ENCODE measurements around the gene SVOP. TPM values are rescaled to one million over a fixed set of nuclear protein-coding genes. Genes with fewer than 3 reads are reported as not detected.
"Not testable (repeated sequence)": the region's sequence is repeated elsewhere in the genome, so short reads cannot be mapped to it uniquely, and the experiment has no call there.

SVOP gene, protein sequence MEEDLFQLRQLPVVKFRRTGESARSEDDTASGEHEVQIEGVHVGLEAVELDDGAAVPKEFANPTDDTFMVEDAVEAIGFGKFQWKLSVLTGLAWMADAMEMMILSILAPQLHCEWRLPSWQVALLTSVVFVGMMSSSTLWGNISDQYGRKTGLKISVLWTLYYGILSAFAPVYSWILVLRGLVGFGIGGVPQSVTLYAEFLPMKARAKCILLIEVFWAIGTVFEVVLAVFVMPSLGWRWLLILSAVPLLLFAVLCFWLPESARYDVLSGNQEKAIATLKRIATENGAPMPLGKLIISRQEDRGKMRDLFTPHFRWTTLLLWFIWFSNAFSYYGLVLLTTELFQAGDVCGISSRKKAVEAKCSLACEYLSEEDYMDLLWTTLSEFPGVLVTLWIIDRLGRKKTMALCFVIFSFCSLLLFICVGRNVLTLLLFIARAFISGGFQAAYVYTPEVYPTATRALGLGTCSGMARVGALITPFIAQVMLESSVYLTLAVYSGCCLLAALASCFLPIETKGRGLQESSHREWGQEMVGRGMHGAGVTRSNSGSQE
- not detected for total RNA-seq

DNA sequence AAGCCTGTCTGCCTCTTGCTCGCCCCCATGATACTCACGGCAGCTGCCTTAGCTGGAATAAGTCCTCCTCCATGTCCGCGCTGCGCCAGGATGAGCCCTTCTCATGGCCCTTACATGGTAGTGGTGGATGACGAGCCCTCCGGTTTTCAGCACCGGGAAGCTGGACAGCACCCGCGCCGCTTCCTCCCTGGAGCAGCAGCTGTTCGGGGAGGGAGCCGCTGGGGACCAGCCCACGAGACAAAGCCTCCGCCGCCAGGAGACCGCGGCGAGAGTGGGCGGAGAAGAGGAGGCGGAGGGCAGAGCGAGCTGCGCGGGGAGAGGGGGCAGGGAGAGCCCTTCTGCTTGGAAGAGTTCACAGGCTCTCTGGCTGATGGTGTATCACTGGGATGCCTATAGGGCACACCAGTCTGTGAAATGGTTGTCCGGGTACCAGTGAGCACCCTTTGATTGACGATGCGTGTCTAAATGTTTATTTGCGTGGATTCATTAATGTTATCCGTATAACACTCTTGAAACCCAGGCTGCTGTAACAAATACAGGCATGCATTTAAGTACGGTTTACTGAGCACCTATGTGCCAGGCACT is at the start of gene SVOP:
SVOP (minus strand) TSS at position 273 of the 585 bp plus-strand sequence; CDS start at position 73, 200 bp downstream.
- peak in 1 of 2 donors; percentile 37 for ATAC-seq
- Mint-ChIP-seq H3K27me3 (ENCODE audit: low read depth) (peaks cover 44% of the 10 kb centered on the region), H3K36me3 (ENCODE audit: insufficient read depth) (no peaks in the 10 kb centered on the region), H3K9me3 (no peaks in the 10 kb centered on the region), H3K4me3 (no peak within 1 kb of the TSS), H3K4me1 (ENCODE audit: low read depth) (peaks cover 2% of the 10 kb centered on the region)
- DNase-seq, result peak; percentile 5

DNA sequence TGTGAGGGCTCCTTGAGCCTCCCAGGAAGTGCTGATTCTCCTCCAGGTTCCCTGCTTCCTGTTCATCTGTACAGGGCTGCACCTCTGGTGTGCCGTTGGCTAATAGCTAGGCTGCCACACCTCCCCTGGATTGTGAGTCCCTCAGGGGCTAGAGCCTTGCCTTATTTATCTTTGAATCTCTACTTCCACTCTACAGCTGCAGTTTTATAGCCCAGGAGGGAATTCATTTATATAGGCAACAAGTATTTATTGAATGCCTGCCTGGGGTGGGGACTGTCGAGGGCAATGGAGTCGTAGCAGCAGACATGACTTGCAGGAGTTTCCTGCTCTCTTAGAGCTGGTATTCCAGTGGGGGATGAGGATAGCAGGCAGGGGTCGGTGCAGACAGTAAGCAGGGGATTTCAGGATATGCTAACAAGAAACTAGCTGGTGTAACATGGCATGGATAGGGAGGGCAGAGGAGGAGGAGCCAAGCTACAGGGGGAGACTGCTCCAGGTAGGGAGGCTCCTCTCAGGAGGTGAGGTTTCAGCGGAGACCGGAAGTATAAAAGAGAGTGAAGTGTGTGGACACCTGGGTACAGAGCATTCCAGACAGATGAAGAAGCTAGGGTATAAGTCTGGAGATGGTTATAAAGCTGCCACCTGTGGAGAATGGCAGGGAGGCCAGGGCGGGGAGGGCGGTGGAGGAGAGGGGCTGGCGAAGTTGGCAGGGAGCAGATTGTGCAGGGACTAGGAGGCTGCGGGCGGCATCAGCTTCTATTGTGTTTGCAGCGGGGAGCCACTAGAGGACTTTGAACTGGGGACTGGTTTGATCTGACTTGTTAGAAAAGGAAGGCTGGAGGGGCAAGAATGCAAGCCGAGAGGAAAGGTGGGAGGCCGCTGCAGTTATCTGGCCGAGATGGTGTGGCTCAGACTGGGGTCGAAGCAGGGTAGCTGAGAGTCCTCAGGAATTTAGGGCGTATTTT is 48.7 kb upstream of the SVOP start:
- H3K4me3 Mint-ChIP-seq, result no peak overlapping the region

DNA sequence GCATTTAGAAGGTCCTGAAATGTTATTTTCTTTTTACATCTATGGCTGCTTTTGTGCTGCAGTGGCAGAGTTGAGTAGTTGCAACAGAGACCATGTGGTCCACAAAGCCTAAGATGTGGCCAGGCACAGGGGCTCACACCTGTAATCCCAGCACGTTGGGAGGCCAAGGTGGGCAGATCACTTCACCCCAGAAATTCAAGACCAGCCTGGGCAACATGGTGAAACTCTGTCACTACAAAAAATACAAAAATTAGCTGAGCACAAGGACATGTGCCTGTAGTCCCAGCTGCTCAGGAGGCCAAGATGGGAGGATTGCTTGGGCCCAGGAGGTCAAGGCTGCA is 45.0 kb upstream of the SVOP start:
- Mint-ChIP-seq H3K27me3 (ENCODE audit: low read depth) (no peaks in the 10 kb centered on the region), H3K4me3 (no peak overlapping the region), H3K4me1 (ENCODE audit: low read depth) (peaks cover 4% of the 10 kb centered on the region), H3K36me3 (ENCODE audit: insufficient read depth) (peaks cover 16% of the 10 kb centered on the region), H3K9me3 (no peaks in the 10 kb centered on the region)
- ATAC-seq (no peak), DNase-seq (no peak)

More for the DNA sequence above, 48.7 kb upstream of the SVOP start:
- H3K36me3 Mint-ChIP-seq (ENCODE audit: insufficient read depth), result peaks cover 31% of the 10 kb centered on the region
- no peak for DNase-seq
- no peak for ATAC-seq
- no peaks in the 10 kb centered on the region for H3K4me1 Mint-ChIP-seq (ENCODE audit: low read depth)
- H3K9me3 Mint-ChIP-seq, result peaks cover under 1% of the 10 kb centered on the region
- H3K27me3 Mint-ChIP-seq (ENCODE audit: low read depth), result no peaks in the 10 kb centered on the region

DNA sequence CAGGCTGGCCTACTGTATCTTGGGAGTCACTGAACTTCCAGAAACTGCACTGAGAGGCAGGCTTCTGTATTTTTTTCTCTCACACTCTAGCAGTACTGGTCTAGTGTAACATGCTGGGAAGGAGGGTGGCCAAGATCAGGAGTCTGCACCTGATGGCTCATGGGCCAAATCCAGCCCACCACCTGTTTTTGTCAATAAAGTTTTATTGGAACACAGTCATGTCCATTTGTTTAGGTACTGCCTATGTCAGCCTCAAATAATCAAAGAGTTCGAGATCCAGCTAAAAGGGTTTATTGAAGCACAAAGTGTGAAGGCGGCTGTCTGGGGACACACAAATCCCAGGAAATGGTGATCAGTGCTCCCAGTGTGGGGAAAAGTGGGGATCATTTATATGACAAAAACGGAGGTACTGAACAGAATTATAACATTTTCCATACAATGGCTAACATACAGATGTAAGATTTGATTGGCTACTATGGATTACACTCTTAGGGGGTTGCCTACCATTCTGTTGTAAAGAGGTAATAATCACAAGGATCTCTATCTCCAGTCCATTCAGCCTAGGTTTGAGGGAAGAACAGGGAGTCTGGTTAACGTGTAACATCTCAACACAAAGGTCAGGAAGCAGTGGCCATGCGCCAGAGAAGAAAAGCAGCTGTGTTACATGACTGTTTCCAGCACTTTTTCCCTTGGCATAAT is 44.4 kb upstream of the SVOP start:
- Mint-ChIP-seq H3K27me3 (ENCODE audit: low read depth) (no peaks in the 10 kb centered on the region), H3K9me3 (no peaks in the 10 kb centered on the region), H3K4me1 (ENCODE audit: low read depth) (peaks cover 4% of the 10 kb centered on the region), H3K36me3 (ENCODE audit: insufficient read depth) (peaks cover 11% of the 10 kb centered on the region), H3K4me3 (no peak overlapping the region)
- no peak for ATAC-seq
- no peak for DNase-seq

DNA sequence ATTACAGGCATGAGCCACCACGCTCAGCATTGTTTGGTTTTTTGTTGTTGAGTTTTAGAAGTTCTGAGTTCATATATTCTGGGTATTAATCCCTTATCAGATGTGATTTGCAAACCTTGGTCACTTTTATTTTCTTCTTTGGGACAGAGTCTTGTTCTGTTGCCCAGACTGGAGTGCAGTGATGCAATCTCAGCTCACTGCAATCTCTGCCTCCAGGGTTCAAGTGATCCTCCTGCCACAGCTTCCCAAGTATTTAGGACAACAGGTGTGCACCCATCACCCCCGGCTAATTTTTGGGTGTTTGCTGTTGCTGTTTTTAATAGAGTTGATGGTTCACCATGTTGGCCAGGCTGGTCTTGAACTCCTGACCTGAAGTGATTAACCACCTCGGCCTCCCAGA is 43.3 kb upstream of the SVOP start:
- no peaks in the 10 kb centered on the region for H3K9me3 Mint-ChIP-seq
- DNase-seq, result no peak
- H3K36me3 Mint-ChIP-seq (ENCODE audit: insufficient read depth), result peaks cover 11% of the 10 kb centered on the region
- no peak for ATAC-seq
- H3K27me3 Mint-ChIP-seq (ENCODE audit: low read depth), result no peaks in the 10 kb centered on the region
- peaks cover 4% of the 10 kb centered on the region for H3K4me1 Mint-ChIP-seq (ENCODE audit: low read depth)
- H3K4me3 Mint-ChIP-seq, result no peak overlapping the region

DNA sequence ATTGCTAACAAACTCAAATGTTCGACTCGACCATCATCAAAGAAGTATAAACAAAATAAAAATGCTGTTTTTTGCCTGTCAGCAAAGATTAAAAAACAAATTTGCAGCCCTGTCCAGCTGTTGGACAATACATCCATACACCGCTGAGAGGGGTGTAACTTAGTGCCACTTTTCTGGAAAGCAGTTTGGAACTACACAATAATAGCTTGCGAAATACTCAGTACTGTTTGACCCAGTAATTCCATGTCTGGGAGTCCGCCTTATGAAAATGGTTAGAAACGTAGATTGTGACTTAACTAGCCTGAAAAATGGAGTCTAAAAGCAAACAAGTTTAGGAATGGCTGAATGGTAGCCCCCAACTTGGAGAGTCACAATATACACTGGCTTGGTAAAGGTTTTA is 37.9 kb upstream of the SVOP start:
- Mint-ChIP-seq H3K4me1 (ENCODE audit: low read depth) (peaks cover 9% of the 10 kb centered on the region), H3K9me3 (no peaks in the 10 kb centered on the region), H3K4me3 (no peak overlapping the region), H3K36me3 (ENCODE audit: insufficient read depth) (peaks cover 21% of the 10 kb centered on the region), H3K27me3 (ENCODE audit: low read depth) (no peaks in the 10 kb centered on the region)
- ATAC-seq (no peak), DNase-seq (no peak)

DNA sequence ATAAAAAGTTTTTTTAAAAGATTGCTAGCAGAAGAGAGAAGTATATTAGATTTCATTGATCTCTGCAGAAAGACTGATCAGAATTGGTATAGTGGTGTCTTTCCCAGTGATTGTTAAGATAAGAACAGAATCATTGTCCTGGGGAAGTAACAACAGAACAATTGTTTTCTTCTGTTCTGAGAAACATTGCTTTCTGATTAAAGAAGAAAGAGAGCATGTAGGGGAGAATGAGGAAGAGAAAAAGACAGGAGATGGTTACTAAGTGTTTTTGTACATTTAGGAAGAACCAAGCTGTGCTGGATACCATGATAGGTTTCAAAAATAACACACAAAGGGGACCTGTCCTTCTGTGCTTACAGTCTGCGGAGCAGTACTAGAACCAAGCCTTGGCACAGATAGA is 36.5 kb upstream of the SVOP start:
- Mint-ChIP-seq H3K36me3 (ENCODE audit: insufficient read depth) (peaks cover 19% of the 10 kb centered on the region), H3K9me3 (no peaks in the 10 kb centered on the region), H3K27me3 (ENCODE audit: low read depth) (no peaks in the 10 kb centered on the region), H3K4me3 (no peak overlapping the region), H3K4me1 (ENCODE audit: low read depth) (peaks cover 10% of the 10 kb centered on the region)
- ATAC-seq (no peak), DNase-seq (no peak)

DNA sequence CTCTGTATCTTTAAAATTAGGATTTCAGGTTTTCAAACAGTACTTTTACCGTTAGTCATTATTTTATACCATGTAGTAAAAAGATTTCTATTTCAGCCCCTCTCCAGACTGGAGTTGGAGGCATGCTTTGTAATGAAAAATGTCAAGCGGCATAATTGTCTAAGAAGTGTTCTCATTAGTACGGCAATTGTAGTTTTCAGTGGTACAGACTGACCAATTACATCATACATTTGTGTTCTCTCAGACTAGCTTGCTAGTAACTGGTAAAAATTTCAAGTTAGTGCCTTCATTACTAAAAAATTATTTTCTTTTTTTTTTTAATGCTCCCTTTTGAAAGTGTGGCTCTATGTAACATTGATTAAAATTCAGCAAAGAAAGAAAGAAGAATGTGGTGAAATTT is 36.0 kb upstream of the SVOP start:
- no peaks in the 10 kb centered on the region for H3K9me3 Mint-ChIP-seq
- peaks cover 23% of the 10 kb centered on the region for H3K36me3 Mint-ChIP-seq (ENCODE audit: insufficient read depth)
- no peaks in the 10 kb centered on the region for H3K27me3 Mint-ChIP-seq (ENCODE audit: low read depth)
- ATAC-seq, result no peak
- no peak for DNase-seq
- peaks cover 14% of the 10 kb centered on the region for H3K4me1 Mint-ChIP-seq (ENCODE audit: low read depth)
- H3K4me3 Mint-ChIP-seq, result no peak overlapping the region

DNA sequence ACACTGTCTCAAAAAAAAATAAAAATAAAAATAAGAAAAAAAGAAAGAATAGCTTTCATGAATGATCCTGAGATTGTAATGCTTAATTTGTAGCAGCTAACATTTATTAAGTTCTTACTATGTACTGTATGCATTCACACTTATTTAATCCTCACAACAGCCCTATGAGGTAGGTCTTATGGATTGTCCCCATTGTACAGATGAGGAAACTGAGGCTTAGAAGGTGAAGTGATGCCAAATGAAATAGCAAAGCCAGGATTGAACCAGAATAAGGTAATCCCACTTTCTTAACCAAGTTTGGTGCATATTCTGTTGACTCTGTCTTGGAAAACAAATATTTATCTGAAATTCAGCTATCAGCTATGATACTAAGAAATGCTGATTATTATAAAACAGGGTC is 33.7 kb upstream of the SVOP start:
- no peaks in the 10 kb centered on the region for H3K27me3 Mint-ChIP-seq (ENCODE audit: low read depth)
- peaks cover 14% of the 10 kb centered on the region for H3K4me1 Mint-ChIP-seq (ENCODE audit: low read depth)
- H3K9me3 Mint-ChIP-seq, result no peaks in the 10 kb centered on the region
- no peak for DNase-seq
- no peak for ATAC-seq
- H3K36me3 Mint-ChIP-seq (ENCODE audit: insufficient read depth), result peaks cover 20% of the 10 kb centered on the region
- H3K4me3 Mint-ChIP-seq, result no peak overlapping the region

DNA sequence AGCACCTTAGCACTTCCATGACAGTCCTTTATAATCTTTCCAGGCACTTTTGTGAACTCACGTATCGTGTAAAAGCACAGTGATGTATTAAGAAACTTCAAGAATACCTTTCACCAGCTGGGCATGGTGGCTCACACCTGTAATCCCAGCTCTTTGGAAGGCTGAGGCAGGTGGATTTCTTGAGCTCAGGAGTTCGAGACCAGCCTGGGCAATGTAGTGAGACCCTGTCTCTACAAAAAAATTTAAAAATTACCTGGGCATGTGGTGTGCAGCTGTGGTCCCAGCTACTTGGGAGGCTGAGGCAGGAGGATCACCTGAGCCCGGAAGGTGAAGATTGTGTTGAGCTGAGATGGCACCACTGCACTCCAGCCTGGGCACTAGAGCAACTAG is 33.3 kb upstream of the SVOP start:
- H3K4me3 Mint-ChIP-seq, result peak overlapping the region; percentile 95
- peaks cover 20% of the 10 kb centered on the region for H3K36me3 Mint-ChIP-seq (ENCODE audit: insufficient read depth)
- not testable (repeated sequence) for H3K9me3 Mint-ChIP-seq; H3K27me3 Mint-ChIP-seq (ENCODE audit: low read depth); DNase-seq
- H3K4me1 Mint-ChIP-seq (ENCODE audit: low read depth), result peaks cover 14% of the 10 kb centered on the region
- ATAC-seq, result peak in 1 of 2 donors; percentile 3

DNA sequence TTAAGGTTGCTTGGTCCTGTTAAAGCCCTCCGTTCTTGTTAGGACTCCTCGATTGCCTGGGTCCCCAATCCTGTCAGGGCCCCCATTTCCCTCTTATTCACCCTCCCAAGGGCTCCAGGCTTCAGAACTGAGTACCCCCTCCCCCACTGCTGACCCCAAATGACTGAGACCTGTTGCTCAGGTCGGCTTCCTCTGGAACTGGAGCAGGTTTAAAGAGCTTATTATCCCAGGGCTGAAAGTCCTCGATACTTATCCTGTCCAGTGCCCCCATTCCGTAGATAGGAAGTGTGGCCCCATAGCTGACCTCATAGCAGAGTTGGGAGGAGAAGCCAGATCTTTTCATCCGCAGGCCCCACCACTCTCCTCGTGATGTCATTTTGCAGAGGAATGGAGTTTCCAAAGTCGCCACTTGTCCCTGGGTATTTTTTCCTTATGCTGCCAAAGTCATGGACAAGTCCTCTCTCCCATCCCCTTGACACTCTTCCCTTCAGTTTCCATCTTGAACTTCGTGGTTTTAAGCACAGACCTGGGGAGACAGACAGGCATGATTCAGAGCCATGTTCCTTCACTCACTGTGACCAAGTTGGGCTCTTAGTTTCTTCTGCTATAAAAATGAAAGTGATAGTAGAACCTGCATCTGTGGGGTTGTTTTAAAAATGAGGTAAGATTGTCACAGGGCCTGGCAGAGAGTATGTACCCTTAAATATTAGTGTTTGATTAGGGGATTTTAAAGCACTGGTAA is 32.7 kb upstream of the SVOP start:
- H3K4me3 Mint-ChIP-seq, result peak overlapping the region; percentile 95
- H3K36me3 Mint-ChIP-seq (ENCODE audit: insufficient read depth), result peaks cover 17% of the 10 kb centered on the region
- no peaks in the 10 kb centered on the region for H3K27me3 Mint-ChIP-seq (ENCODE audit: low read depth)
- H3K9me3 Mint-ChIP-seq, result no peaks in the 10 kb centered on the region
- ATAC-seq, result peak; percentile 81 to 83
- DNase-seq, result peak; percentile 8
- H3K4me1 Mint-ChIP-seq (ENCODE audit: low read depth), result peaks cover 14% of the 10 kb centered on the region

DNA sequence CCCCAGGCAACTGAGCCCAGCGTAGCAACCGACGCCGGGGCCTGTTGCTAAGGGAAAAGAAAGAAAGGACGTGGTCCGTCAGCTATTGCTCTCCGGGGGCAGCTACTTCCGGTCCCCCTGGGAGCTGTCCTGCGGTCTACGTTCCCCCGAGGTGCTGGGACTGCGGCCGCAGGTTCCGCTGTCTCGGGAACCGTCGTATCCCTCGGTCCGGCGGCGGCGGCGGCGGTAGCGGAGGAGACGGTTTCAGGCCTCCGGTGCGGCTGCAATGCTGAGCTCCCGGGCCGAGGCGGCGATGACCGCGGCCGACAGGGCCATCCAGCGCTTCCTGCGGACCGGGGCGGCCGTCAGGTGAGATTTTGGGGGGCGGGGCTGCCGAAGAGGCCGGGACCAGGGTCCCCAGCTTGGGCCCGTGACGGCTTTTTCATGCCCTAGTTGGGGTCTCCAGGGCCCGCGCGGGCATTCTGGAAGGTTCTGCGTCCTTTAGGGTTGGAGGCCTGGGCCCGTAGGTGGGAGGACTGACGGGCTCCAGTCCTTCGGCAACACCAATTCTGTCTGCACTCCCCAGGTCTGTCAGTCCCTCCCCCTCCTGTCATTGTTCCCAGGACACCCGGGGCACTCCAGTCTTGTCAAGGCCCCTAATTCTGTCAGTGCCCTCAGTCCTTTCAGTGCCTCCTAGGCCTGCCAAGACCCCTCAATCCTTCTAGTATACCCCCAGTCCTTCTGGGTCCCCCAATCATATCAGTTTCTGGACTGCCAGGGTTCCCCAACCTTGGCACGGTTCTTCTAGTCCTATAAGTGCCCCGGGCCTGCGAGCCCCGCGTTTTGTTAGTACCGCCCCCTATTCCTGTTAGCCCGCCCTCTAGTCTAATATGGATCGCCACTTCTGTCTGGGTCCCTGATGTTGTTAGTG is 31.8 kb upstream of the SVOP start, which contains the start of gene USP30:
USP30 (plus strand) TSS at position 163 of the 910 bp plus-strand sequence; CDS start at position 266, 103 bp downstream.
- H3K27me3 Mint-ChIP-seq (ENCODE audit: low read depth), result no peaks in the 10 kb centered on the region
- DNase-seq, result peak; percentile 80
- peaks cover 14% of the 10 kb centered on the region for H3K36me3 Mint-ChIP-seq (ENCODE audit: insufficient read depth)
- ATAC-seq, result peak; percentile 82 to 86
- peak within 1 kb of the TSS; percentile 95 for H3K4me3 Mint-ChIP-seq
- peaks cover 14% of the 10 kb centered on the region for H3K4me1 Mint-ChIP-seq (ENCODE audit: low read depth)
- no peaks in the 10 kb centered on the region for H3K9me3 Mint-ChIP-seq

All from activated T-cell treated with anti-CD3 and anti-CD28 coated beads, Interleukin-2, amount 50 U/mL, for 4 hours (primary cell).